Gastroesophageal sphincter (tissue), 3 donors: ENCODE measurements around the gene UNKL.

ENCODE experiments used
- EP300 ChIP-seq: sonication (generic); formaldehyde crosslinking; IDR thresholded peaks from one replicate; pipeline ENCODE4 v1.6.1; 2017; ENCODE audit warnings: antibody characterized with exemption, mild to moderate bottlenecking
- POLR2A ChIP-seq, 2 donors: fragments of 450-650 bp; IDR thresholded peaks; one replicate each; pipeline ENCODE4 v1.6.1; 2017; ENCODE audit warnings: antibody characterized with exemption in 2 of 2, mild to moderate bottlenecking in 2 of 2, moderate library complexity in 1 of 2
- POLR2AphosphoS5 ChIP-seq: sonication (generic); formaldehyde crosslinking; IDR thresholded peaks from one replicate; pipeline ENCODE4 v1.6.1; 2017; ENCODE audit warnings: antibody characterized with exemption
- TF ChIP-seq, protein P1 (sequence below), 4 experiments: fragments of 200-600 bp in 2 of 4; fragments of 450-650 bp in 2 of 4; sonication (generic) in 1 of 4; IDR thresholded peaks; one replicate each; pipeline ENCODE4 v1.5.1; 2017 to 2019; ENCODE audit warnings: antibody characterized with exemption in 4 of 4, mild to moderate bottlenecking in 2 of 4, moderate library complexity in 2 of 4

DNA sequence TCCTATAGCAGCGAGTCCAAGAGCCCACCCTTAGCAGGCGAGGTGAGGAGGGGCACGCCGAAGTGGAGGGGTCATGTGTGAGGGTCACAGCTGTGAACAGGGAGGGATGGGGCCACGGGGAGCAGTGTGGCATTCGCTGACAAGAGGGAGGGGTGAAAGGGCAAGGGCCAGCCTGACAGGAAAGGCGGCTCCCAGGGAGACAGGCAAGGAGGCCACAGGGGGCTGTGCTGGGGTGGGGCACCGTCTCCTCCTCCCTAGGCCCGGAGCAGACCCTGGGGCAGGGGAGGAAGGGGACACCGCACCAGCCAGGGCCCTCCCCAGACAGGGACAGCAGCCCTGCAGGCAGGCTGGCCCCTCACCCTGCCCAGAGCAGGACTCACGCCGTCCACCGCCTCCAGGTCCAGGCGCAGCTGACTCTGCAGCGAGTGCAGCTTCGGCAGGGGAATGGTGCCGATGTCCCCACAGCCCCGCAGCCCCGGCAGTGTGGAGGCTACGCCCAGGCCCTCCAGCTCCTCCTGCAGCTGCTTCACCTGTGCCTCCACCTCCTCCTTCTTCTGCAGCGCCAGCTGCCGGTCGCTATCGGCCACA, 47.7 kb downstream of the UNKL start:
- TF ChIP-seq, protein P1, sequence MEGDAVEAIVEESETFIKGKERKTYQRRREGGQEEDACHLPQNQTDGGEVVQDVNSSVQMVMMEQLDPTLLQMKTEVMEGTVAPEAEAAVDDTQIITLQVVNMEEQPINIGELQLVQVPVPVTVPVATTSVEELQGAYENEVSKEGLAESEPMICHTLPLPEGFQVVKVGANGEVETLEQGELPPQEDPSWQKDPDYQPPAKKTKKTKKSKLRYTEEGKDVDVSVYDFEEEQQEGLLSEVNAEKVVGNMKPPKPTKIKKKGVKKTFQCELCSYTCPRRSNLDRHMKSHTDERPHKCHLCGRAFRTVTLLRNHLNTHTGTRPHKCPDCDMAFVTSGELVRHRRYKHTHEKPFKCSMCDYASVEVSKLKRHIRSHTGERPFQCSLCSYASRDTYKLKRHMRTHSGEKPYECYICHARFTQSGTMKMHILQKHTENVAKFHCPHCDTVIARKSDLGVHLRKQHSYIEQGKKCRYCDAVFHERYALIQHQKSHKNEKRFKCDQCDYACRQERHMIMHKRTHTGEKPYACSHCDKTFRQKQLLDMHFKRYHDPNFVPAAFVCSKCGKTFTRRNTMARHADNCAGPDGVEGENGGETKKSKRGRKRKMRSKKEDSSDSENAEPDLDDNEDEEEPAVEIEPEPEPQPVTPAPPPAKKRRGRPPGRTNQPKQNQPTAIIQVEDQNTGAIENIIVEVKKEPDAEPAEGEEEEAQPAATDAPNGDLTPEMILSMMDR (IDR thresholded peaks at IDR 0.05) = no peak
- TF ChIP-seq POLR2A (IDR thresholded peaks at IDR 0.05) = no peak
- no peak for TF ChIP-seq POLR2AphosphoS5
- TF ChIP-seq EP300 = no peak
